Measurements from ENCODE around the gene CFAP100. TPM values are rescaled to one million over a fixed set of nuclear protein-coding genes. Genes with fewer than 3 reads are reported as not detected.

The CFAP100 gene
- total and polyA plus RNA-seq, 3 donors from 2014 or later: 21.4 to 74.2 (median 56.2) TPM

DNA sequence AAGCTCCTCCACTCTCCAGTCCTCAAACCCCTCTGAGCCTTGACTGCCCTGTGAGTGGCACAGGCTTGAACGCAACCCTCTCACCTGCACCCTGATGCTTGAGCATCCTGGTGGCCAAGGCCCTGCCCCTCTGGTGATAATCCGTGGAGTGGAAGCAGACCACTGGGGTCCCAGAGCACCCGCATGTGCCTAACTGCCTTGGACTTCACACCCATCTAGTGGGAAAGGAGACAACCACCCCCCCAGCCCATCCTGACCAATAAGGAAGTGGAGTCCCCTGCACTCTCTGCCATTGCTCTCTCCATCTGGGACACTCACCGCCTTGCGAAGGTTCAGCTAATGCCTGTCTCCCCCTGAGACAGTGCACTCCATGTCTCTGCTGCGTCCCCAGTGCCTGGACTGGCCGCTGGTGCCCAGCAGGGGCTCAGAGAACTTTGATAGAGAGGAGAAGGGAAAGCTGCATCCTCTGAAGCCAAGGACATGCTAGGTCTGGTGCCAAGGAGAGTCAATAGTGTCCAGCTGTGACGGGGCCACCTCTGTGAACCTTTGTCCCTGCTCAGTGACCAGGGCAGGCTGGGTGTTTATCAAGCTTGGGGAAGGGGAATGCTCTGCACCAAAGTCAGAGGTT, 40.9 kb upstream of the CFAP100 start:
- 76 to 88% methylated on average over 6 to 8 of the region's 8 CpGs for WGBS, 2 donors
- intact Hi-C loops (cut with DNase I; ENCODE audit: low total_unique reads): no loop called here
- Histone ChIP-seq H3K27me3 (no peaks in the 10 kb centered on the region), H3K36me3 (ENCODE audit: low read depth, missing control alignments) (no peaks in the 10 kb centered on the region), H3K27ac (peak overlapping the region; percentile 7 to 98), H3K9me3 (no peaks in the 10 kb centered on the region), H3K4me3 (no peak overlapping the region), H3K4me1 (peaks cover 31% of the 10 kb centered on the region)
- DNase-seq: peak; percentile 45
- TF ChIP-seq, protein P1, sequence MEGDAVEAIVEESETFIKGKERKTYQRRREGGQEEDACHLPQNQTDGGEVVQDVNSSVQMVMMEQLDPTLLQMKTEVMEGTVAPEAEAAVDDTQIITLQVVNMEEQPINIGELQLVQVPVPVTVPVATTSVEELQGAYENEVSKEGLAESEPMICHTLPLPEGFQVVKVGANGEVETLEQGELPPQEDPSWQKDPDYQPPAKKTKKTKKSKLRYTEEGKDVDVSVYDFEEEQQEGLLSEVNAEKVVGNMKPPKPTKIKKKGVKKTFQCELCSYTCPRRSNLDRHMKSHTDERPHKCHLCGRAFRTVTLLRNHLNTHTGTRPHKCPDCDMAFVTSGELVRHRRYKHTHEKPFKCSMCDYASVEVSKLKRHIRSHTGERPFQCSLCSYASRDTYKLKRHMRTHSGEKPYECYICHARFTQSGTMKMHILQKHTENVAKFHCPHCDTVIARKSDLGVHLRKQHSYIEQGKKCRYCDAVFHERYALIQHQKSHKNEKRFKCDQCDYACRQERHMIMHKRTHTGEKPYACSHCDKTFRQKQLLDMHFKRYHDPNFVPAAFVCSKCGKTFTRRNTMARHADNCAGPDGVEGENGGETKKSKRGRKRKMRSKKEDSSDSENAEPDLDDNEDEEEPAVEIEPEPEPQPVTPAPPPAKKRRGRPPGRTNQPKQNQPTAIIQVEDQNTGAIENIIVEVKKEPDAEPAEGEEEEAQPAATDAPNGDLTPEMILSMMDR (IDR thresholded peaks at IDR 0.05): no peak
- no peak for TF ChIP-seq POLR2A (IDR thresholded peaks at IDR 0.05)

DNA sequence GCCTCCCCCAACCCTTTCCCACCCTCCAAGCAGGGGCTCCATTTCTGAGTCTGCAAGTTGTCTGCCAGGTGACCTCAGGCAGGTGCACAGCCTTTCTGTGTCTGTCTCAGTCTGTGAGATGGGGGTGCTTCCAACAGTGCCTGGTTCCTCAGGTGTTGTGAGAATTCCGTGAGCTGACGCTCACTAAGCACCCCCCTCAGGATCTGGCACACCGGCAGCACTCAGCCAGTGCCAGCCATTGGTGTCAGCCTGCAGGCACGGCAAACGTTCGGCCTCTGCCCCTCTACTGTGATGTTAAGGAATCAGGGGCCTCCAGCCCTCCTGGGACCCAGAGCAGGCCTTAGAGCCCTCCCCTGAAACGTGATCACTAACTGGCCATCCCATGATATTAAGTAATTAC, 39.9 kb upstream of the CFAP100 start:
- Histone ChIP-seq H3K27me3 (no peaks in the 10 kb centered on the region), H3K4me1 (peaks cover 31% of the 10 kb centered on the region), H3K4me3 (no peak overlapping the region), H3K9me3 (no peaks in the 10 kb centered on the region), H3K27ac (peak overlapping the region; percentile 87 to 98), H3K36me3 (ENCODE audit: low read depth, missing control alignments) (no peaks in the 10 kb centered on the region)
- intact Hi-C loops (cut with DNase I; ENCODE audit: low total_unique reads): loop anchor here (5.0 kb wide), 1 partner anchor 87 kb away; no protein-coding TSS in a partner anchor
- 67 to 81% methylated on average over 5 to 7 of the region's 7 CpGs for WGBS, 2 donors
- no peak for DNase-seq
- TF ChIP-seq, protein P1 (IDR thresholded peaks at IDR 0.05): no peak
- TF ChIP-seq POLR2A (IDR thresholded peaks at IDR 0.05): no peak

DNA sequence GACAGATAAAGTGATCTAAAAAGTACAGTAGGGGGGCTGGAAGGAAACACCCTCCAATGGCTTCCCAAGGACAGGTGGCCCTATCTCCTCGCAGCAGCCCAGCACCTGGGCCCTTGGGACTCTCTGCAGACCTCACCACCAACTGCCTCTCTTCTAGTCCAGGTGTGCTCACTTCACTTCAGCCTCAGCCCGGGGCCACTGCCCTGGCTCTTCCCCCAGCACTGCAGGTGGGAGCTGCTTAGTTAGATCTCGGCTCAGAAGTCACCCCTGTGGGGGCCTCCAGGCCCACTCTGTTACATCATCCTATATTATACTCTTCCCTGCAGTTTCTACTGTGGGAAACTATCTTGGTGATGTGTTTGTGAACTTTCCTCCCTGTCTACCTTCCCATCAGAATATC, 39.5 kb upstream of the CFAP100 start:
- H3K27ac ChIP-seq: peak overlapping the region; percentile 87 to 98
- no peaks in the 10 kb centered on the region for H3K9me3 ChIP-seq
- peak overlapping the region; percentile 89 for H3K4me3 ChIP-seq
- 32 to 37% methylated on average over 3 of the region's 3 CpGs for WGBS, 2 donors
- H3K27me3 ChIP-seq: no peaks in the 10 kb centered on the region
- intact Hi-C loops (cut with DNase I; ENCODE audit: low total_unique reads): loop anchor here (5.0 kb wide), 1 partner anchor 88 kb away; no protein-coding TSS in a partner anchor
- H3K36me3 ChIP-seq (ENCODE audit: low read depth, missing control alignments): no peaks in the 10 kb centered on the region
- no peak for TF ChIP-seq POLR2A (IDR thresholded peaks at IDR 0.05)
- TF ChIP-seq, protein P1 (IDR thresholded peaks at IDR 0.05): no peak
- DNase-seq: no peak
- H3K4me1 ChIP-seq: peaks cover 31% of the 10 kb centered on the region

DNA sequence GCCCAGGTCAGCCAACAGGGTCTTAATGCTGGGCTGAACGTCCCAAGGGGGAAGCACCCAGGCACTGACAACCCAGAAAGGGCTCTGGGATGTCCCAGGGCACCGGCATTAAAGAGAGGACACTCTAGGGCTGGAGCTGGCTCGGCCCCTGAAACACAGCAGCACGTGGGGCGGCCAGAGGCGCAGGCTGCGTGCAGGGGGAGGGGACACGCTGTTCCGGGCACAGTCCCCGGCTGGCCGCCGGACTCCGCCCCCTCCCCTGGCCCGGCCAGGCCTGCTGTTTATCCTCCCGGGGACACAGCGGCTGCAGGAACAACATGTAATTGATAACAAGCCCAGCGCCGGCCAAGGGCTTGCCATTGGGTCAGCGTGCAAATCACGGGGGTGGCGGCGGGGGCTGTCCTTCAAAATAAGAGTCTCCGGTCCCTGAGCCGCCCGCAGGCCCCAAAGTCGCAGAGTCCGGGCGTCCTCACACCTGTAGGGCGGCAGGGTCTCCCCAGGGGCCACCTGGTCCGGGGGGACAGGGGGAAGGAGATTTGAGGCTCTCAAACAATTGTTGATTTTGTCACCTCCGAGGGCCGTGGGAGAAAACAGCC, 38.8 kb upstream of the CFAP100 start:
- Histone ChIP-seq H3K36me3 (ENCODE audit: low read depth, missing control alignments) (no peaks in the 10 kb centered on the region), H3K9me3 (no peaks in the 10 kb centered on the region), H3K4me1 (peaks cover 31% of the 10 kb centered on the region), H3K27me3 (no peaks in the 10 kb centered on the region), H3K4me3 (peak overlapping the region; percentile 89), H3K27ac (peak overlapping the region; percentile 87 to 98)
- peak; percentile 97 for DNase-seq
- TF ChIP-seq, protein P1 (IDR thresholded peaks at IDR 0.05): no peak
- no peak for TF ChIP-seq POLR2A (IDR thresholded peaks at IDR 0.05)
- intact Hi-C loops (cut with DNase I; ENCODE audit: low total_unique reads): loop anchor here (5.0 kb wide), 1 partner anchor 89 kb away; no protein-coding TSS in a partner anchor
- 0 to 1% methylated on average over 1 to 32 of the region's 32 CpGs for WGBS, 2 donors

Data from testis (tissue), 3 donors.